Effector memory CD8-positive, alpha-beta T cell (primary cell): ENCODE measurements around the gene CEBPE.

Experiments used
- ATAC-seq: fragments of 150-1000 bp; cut with Tn5 transposase; replicated peaks from 2 replicates; pipeline ENCODE4 v1.10.0; 2021; ENCODE audit warnings: mild to moderate bottlenecking, moderate library complexity
- DNase-seq, 3 experiments: peaks; one replicate each; pipeline ENCODE4 v3.0.0; 2021
- H3K27ac Mint-ChIP-seq, 2 donors: one replicate each; pipeline ENCODE4 v1.8.0; 2022; ENCODE audit warnings: mild to moderate bottlenecking in 2 of 2, mixed read lengths in 2 of 2, moderate library complexity in 2 of 2
- H3K27me3 Mint-ChIP-seq, 2 donors: one replicate each; pipeline ENCODE4 v1.8.0; 2022; ENCODE audit warnings: mixed read lengths in 2 of 2
- H3K36me3 Mint-ChIP-seq: one replicate; pipeline ENCODE4 v1.8.0; 2022; ENCODE audit warnings: mild to moderate bottlenecking, moderate library complexity, mixed read lengths; ENCODE audit not compliant: insufficient read depth
- H3K4me1 Mint-ChIP-seq, 2 donors: one replicate each; pipeline ENCODE4 v1.8.0; 2022; ENCODE audit warnings: low read depth in 2 of 2, mixed read lengths in 2 of 2
- H3K4me3 Mint-ChIP-seq, 2 donors: one replicate each; pipeline ENCODE4 v1.8.0; 2022; ENCODE audit warnings: mild to moderate bottlenecking in 2 of 2, mixed read lengths in 2 of 2, moderate library complexity in 2 of 2
- H3K9me3 Mint-ChIP-seq, 2 donors: one replicate each; pipeline ENCODE4 v1.8.0; 2022; ENCODE audit warnings: mixed read lengths in 2 of 2
- total RNA-seq, 9 experiments: gene quantifications; one replicate each; lab custom pipeline; 2026; lab: John Stamatoyannopoulos, UW

CEBPE gene
- total RNA-seq = 0 to 0.53 (median 0.06) reads per million in 9 experiments

DNA sequence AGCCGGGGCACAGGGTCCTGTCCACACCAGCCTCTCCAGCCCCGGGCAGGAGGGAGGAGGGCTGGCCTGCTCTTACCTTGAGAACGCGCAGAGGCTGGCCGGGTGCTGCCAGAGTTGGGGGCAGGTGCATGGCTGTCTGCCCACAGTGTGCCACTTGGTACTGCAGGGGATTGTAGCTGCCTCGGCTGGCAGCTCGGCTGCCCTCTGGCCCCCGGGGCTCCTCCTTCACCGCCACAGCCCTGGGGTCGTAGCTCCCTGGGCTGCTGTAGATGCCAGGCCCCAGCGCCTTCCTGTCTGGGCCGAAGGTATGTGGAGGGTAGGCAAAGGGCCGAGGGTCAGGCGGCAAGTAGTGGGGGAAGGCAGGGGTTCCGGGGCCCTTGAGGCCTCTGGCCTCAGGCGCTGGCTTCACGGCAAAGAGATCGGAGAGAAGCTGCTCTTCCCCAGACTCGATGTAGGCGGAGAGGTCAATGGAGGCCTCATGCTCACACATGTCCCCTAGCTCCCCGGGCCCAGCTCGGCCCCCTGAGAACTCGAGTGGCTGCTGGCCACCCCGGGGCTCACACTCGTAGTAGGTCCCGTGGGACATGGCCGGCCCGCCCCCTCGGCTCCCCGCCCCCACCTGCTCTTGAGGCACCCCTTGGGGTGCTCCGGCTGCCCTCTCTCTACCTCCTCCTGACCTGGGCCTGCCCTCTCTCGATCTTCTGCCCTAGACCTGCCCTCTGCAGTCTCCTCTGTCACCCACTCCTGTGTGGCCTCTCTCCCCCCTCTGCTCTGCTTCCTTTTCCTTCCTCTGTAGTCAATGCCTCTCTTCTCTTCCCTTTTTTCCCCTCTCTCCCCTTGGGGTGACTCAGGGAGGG lies at the start of gene CEBPE:
Gene CEBPE, minus strand, starts transcription at position 750 of the 857 bp plus-strand sequence. Its CDS starts 164 bp downstream, at position 586.
- Mint-ChIP-seq H3K4me1 (peaks cover 9 to 17% of the 10 kb centered on the region in 2 donors), H3K4me3 (peak within 1 kb of the TSS; percentile 33 to 65), H3K27me3 (peaks cover 30 to 47% of the 10 kb centered on the region in 2 donors), H3K9me3 (no peaks in the 10 kb centered on the region), H3K27ac (peak within 1 kb of the TSS in 1 of 2 donors; percentile 49), H3K36me3 (no peaks in the 10 kb centered on the region)
- no peak for DNase-seq
- no peak for ATAC-seq

DNA sequence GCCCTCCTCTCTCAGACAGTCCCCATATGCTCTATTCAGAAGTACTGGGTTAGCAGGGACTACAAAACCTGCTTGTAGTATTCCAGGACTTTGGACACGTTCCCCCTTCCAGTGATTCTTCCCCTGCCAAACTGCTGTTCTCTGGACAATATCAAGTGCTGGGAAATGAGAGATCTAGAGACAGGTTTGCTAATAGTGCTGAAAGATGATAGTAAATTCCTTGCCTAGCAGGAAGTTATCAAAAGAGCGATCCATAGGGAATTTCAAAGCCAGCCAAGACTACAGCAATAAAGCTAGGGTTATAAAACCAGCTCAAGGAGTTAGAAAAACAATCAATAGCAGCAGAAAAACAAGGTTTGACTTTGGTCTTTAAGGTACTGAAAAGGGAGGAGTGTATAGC lies 49.2 kb upstream of the CEBPE start:
- Mint-ChIP-seq H3K36me3 (no peaks in the 10 kb centered on the region), H3K27ac (no peak overlapping the region), H3K9me3 (no peaks in the 10 kb centered on the region), H3K4me3 (no peak overlapping the region), H3K4me1 (no peaks in the 10 kb centered on the region), H3K27me3 (peaks cover 62 to 67% of the 10 kb centered on the region in 2 donors)
- DNase-seq (no peak), ATAC-seq (no peak)

DNA sequence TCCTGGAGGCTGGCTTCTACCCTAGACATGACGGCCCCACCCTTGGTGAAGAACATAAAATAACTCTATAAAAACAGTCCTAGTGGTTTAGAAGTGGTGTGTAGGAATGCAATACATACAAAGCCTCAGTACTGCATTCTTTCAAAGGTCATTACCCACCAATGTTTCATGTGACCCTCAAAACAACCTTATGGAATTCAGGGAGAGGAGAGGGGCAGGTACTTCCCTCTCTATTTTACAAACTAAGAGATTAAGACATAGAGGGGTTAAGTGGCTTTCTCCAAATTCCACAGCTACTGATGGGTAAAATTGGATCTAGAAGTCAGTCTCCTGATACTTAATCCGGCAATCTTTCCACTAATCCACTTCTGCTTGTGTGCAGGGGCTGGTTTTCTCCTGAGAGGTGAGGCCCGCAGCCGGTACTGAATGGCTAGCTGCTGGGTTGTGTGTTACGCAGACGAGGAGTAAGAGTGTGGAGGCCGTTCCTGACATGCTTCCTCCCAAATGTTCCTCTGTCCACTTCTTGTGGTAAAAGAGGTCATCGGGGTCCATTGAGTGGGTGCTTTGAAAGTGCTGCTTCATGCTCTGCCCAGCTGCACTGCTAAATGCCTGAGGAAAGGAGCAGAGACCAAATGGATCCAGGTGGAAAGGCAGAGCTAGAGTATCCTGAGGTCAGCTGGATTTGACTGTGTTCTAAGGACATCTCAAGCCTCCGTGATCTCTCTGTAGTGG lies 48.2 kb upstream of the CEBPE start:
- Mint-ChIP-seq H3K4me3 (no peak overlapping the region), H3K36me3 (no peaks in the 10 kb centered on the region), H3K9me3 (no peaks in the 10 kb centered on the region), H3K27me3 (peaks cover 57 to 58% of the 10 kb centered on the region in 2 donors), H3K27ac (no peak overlapping the region), H3K4me1 (no peaks in the 10 kb centered on the region)
- no peak for ATAC-seq
- DNase-seq = no peak

DNA sequence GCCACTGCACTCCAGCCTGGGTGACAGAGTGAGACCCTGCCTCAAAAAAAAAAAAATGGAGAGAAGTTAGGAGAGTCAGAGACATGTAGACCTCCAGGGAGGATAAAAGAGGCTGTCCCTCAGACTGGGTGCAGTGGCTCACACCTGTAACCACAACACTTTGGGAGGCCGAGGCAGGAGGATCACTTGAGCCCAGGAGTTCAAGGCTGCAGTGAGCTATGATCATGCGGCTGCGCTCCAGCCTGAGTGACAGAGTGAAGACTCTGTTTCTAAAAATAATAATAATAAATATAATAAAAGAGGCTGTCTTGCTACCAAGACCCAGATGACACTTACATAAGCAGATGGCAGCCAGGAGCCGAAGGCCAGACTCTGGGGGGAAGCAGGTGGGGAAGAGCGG lies 45.9 kb upstream of the CEBPE start:
- peaks cover 0 to 5% of the 10 kb centered on the region in 2 donors for H3K4me1 Mint-ChIP-seq
- no peak overlapping the region for H3K4me3 Mint-ChIP-seq
- H3K9me3 Mint-ChIP-seq = no peaks in the 10 kb centered on the region
- ATAC-seq (no peak), DNase-seq (no peak)
- peaks cover 51 to 52% of the 10 kb centered on the region in 2 donors for H3K27me3 Mint-ChIP-seq
- no peak overlapping the region for H3K27ac Mint-ChIP-seq
- H3K36me3 Mint-ChIP-seq = peaks cover 3% of the 10 kb centered on the region

DNA sequence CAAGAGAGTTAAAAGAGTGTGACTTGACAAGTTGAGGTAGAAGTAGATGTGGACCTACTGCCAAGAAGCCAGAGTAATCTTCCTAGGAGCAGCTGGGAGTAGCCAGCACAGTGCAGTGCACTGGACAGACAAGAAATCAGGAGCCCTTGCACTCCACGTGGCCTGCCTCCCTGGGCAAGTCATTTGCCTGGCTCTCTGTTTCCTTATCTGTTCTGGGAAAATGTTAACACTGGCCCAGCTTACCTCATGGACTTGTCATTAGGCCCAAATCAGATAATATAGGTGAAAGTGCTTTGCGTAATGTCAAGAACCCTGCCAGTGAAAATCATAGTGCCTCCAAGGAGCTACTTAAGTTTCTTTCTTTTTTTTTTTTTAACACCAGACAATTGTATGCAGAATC lies 45.2 kb upstream of the CEBPE start:
- Mint-ChIP-seq H3K36me3 (peaks cover 3% of the 10 kb centered on the region), H3K9me3 (no peaks in the 10 kb centered on the region), H3K27ac (no peak overlapping the region), H3K4me3 (no peak overlapping the region), H3K27me3 (peaks cover 55 to 58% of the 10 kb centered on the region in 2 donors), H3K4me1 (peaks cover 0 to 5% of the 10 kb centered on the region in 2 donors)
- DNase-seq (no peak), ATAC-seq (no peak)

DNA sequence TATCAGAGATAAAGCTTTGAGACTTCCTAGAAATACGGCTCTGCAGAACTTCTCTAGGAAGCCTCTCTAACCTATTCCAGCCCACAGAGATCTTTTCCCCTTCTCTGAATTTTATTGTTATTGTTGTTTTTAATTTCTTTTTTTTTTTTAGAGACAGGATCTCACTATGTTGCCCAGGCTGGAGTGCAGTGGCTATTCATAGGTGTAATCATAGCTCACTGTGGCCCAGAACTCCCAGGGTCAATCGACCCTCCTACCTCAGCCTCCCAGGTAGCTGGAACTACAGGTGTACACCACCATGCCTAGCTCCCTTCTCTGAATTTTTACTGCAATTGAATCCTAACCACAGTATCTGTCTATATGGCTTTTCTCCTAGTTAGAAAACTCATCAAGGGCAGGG lies 44.8 kb upstream of the CEBPE start:
- Mint-ChIP-seq H3K4me3 (no peak overlapping the region), H3K27ac (no peak overlapping the region), H3K9me3 (no peaks in the 10 kb centered on the region), H3K36me3 (peaks cover 3% of the 10 kb centered on the region), H3K4me1 (peaks cover 0 to 5% of the 10 kb centered on the region in 2 donors), H3K27me3 (peaks cover 59 to 62% of the 10 kb centered on the region in 2 donors)
- ATAC-seq (no peak), DNase-seq (no peak)

DNA sequence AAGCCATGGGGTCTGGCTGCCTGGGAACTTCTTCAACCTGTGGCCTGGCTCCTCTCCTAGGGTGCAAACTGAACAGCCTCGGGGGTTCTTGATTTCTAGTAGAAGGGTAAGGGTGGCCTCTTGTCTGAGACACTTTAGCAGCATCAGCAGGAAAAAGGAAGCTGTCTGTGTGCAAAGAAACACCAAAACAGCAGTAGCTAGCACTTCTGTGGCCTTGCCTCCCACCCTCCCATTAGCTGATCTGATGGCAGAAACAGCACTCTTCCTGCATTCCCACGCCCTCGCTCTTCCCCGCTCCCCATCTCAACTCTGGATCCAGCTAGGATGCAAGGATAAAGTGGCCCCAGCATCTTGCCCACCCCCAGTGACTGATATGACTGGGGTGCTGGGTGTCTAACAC lies 43.7 kb upstream of the CEBPE start:
- H3K27ac Mint-ChIP-seq = peak overlapping the region; percentile 13 to 18
- H3K9me3 Mint-ChIP-seq = no peaks in the 10 kb centered on the region
- peaks cover 3% of the 10 kb centered on the region for H3K36me3 Mint-ChIP-seq
- no peak overlapping the region for H3K4me3 Mint-ChIP-seq
- ATAC-seq (no peak), DNase-seq (no peak)
- peaks cover 0 to 5% of the 10 kb centered on the region in 2 donors for H3K4me1 Mint-ChIP-seq
- H3K27me3 Mint-ChIP-seq = peaks cover 58 to 59% of the 10 kb centered on the region in 2 donors

DNA sequence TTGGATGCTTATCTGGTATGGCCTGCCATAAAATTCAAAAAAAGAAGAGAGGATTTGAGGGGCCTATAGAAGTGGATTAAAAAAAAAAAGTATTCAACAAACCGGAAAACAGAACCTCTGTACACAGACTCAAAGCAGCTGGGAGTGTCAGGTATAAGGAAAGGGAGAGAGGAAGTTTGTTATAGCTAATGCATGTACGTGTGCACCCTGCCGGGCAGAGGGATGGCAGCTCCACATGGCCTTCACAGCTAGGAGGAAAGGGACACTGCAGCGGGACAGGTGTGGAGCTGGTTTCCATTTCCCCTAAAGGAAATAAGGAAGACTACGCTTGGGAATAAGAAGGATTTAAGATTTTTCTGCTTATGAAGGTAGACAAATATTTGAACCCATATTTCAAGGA lies 43.0 kb upstream of the CEBPE start:
- ATAC-seq (no peak), DNase-seq (no peak)
- Mint-ChIP-seq H3K36me3 (peaks cover 3% of the 10 kb centered on the region), H3K4me3 (no peak overlapping the region), H3K9me3 (no peaks in the 10 kb centered on the region), H3K27me3 (peaks cover 53 to 59% of the 10 kb centered on the region in 2 donors), H3K4me1 (peaks cover 0 to 5% of the 10 kb centered on the region in 2 donors), H3K27ac (peak overlapping the region in 1 of 2 donors; percentile 13)

DNA sequence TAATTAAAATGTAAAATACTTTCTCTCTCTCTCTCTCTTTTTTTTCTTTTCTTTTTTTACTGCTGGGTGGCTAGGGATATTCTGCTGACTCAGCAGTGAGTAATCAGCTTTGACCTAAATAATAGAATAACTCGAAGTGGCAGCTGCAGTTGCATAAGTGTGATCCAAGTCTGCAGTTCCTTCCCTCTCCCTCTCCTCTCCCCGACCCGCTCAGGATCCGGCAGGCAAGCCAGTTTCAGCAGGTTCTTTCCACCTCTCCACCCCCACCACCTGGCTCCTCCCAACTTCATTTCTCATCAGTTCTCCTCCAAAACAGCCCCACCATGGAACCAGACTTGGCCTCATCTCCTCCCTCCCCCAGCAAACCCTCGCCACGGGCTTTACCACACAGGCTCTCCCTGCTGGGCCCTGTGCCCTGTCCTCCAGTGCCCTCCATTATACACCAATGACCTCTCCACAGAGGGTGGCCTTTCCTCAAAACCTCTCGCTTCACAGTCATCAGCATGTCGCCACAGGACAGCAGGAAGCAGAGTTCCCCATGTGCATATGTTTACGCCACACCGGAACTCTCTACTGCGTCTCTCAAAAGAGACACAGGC lies 42.0 kb upstream of the CEBPE start:
- Mint-ChIP-seq H3K27me3 (peaks cover 52 to 57% of the 10 kb centered on the region in 2 donors), H3K4me3 (peak overlapping the region in 1 of 2 donors; percentile 41), H3K36me3 (peaks cover 3% of the 10 kb centered on the region), H3K4me1 (peaks cover 0 to 5% of the 10 kb centered on the region in 2 donors), H3K9me3 (no peaks in the 10 kb centered on the region), H3K27ac (no peak overlapping the region)
- peak; percentile 65 for ATAC-seq
- no peak for DNase-seq

DNA sequence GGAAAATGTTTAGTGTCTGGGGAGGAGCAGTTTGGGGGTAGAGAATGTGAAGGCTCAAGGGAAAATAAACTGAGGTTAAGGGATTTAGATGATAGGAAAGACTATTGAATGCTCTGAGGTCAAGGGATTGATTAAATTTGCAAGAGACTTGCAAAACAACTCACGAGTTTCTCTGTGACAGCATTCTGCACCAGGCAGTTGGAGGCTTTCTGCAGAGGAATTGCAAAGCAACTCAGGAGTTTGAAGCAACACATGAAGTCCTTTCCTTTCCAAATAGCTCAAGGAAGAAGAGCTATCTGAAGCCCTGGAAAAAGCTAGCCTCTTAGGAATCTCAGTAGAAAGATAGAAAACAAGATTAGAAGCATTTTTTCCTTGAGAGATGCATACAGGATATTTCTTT lies 40.5 kb upstream of the CEBPE start:
- H3K36me3 Mint-ChIP-seq = peaks cover 3% of the 10 kb centered on the region
- no peak overlapping the region for H3K27ac Mint-ChIP-seq
- H3K4me3 Mint-ChIP-seq = no peak overlapping the region
- peaks cover 43 to 44% of the 10 kb centered on the region in 2 donors for H3K27me3 Mint-ChIP-seq
- no peaks in the 10 kb centered on the region for H3K9me3 Mint-ChIP-seq
- no peak for DNase-seq
- ATAC-seq = no peak
- peaks cover 0 to 5% of the 10 kb centered on the region in 2 donors for H3K4me1 Mint-ChIP-seq

DNA sequence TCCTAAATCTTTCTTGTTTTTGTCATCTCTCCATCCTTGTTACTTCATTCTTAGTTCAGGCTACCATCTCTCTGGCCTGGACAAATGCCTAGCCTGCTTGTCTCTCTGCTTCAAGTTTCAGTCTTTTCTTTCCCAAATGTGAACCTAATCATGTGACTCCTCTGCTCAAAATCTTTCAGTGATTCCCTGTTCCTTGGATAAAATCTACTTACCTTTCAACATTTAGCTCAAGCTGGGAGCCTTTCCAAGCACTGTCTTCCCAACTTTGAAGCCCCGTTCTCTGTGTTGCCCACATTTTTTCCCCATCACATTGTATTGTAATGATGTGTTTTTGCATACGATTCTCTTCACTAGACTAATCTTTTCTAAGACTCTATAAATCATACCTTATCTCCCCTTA lies 39.7 kb upstream of the CEBPE start:
- H3K4me1 Mint-ChIP-seq = peaks cover 0 to 5% of the 10 kb centered on the region in 2 donors
- ATAC-seq (no peak), DNase-seq (no peak)
- H3K4me3 Mint-ChIP-seq = no peak overlapping the region
- H3K36me3 Mint-ChIP-seq = peaks cover 3% of the 10 kb centered on the region
- no peaks in the 10 kb centered on the region for H3K9me3 Mint-ChIP-seq
- peaks cover 46% of the 10 kb centered on the region in 2 donors for H3K27me3 Mint-ChIP-seq
- H3K27ac Mint-ChIP-seq = no peak overlapping the region

DNA sequence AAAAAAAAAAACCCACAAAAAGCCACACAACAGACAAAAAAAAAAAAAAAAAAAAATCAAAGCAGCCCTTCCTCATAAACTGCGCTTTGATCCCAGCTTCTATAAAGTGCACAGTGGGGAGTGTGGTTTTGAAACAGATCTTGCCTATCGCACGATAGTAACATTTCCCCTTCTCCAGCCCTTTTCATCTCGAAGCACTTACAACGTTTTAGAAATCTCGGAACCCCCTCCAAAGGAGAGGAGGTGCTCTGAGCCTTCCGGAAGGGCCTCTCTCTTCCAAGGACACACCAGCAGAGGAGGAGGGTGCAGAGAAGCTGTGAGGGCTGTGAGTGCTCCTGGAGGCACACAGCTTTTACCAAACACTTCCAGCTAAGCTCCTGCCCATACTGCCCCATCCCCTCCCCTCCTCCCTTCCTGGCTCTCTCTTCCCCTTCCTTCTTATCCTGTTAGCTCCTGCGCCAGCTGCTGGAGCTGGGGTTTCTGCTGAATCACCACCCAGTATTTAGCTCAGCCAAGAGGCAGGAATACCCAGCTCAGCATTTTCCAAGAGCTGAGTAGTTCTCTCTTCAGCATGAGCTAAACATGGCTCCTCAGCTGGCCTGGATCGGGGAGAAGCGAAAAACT lies 36.0 kb upstream of the CEBPE start:
- no peak for DNase-seq
- Mint-ChIP-seq H3K4me1 (no peaks in the 10 kb centered on the region), H3K4me3 (no peak overlapping the region)

More for the DNA sequence above, 36.0 kb upstream of the CEBPE start:
- peaks cover 60% of the 10 kb centered on the region in 2 donors for H3K27me3 Mint-ChIP-seq
- no peak for ATAC-seq
- H3K27ac Mint-ChIP-seq = no peak overlapping the region
- H3K9me3 Mint-ChIP-seq = no peaks in the 10 kb centered on the region
- peaks cover under 1% of the 10 kb centered on the region for H3K36me3 Mint-ChIP-seq
